ENCODE data around the gene CCDC77.

Gene CCDC77

DNA sequence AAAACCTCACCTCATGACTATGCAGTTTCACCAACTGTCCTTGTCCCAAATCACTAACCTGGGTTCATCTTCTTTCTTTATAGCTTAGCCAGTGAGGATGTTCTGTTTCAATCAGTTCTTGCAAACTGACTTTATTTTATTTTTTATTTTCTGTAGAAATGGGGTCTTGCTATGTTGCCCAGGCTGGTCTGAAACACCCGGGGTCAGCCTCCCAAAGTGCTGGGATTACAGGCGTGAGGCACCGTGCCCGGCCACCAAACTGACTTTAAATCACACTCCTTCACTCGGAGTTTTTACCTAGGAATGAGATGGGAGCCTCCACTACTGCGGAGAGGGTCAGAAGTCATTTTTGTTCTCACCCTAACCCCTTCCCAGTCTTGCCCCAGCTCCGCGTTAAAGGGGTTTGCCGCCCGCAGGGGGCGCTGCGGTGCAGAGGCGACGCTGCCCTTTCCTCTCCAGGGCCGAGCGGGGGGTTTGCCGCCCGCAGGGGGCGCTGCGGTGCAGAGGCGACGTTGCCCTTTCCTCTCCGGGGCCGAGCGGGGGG lies 51.3 kb downstream of the CCDC77 start:
- peak; percentile 35 for DNase-seq (ENCODE audit: low read depth)

DNA sequence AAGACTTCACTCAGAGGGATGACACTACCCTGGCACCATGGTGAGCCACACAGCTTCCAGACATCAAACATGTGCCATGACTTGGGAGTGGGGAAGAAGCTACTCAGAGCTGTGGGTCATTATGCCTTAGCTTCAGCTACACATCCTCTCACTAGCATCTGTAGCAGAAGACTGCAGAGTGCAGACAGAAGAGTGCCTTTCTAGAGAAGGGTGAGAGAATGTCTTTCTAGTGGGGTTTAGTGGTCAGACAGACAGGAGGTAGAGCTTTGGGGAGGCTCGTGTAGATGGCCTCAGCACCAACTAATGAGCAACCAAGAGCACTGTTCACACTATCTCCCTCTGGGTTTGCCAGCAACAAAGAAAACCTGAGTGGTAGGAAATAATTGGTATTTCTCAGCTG lies 53.4 kb downstream of the CCDC77 start:
- DNase-seq (ENCODE audit: low read depth) = no peak

DNA sequence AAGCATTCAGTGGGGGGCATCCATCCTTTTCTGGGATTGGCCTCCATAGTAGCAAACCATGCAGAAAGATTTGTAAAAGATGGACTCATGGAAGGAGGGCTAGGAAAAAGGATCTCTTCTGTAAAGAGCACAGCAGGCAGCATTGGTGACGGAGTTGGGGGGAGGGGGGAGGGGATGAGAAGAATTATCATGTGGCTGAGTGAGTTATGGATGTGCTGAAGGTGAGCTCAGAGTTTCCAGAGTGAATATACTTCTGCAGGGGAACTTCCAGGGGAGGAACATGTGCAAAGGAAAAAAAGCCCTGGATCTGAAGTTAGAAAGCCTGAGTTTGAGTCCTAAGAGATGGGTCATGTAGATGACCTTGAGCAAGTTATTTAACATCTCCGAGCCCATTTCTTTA lies 54.4 kb downstream of the CCDC77 start:
- no peak for DNase-seq (ENCODE audit: low read depth)

DNA sequence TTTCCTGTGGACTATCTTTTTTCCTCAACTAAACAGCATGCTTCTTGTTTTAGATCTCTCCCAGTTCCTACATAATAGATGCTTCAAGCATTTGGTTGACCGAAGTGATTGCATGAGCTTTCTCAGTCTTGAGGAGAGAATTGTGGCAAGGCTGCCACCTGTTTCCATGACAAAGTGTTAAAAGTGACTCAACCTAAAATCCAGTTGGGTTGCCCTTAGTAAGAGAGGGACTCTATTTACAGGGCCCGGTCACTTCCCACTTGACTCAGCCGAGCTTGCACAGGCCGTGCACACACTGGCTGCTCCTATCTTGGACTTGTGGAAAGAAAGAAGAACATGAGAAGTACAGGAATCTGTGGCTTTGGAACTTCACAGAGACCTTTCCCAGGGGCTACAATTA lies 56.2 kb downstream of the CCDC77 start:
- no peak for DNase-seq (ENCODE audit: low read depth)

DNA sequence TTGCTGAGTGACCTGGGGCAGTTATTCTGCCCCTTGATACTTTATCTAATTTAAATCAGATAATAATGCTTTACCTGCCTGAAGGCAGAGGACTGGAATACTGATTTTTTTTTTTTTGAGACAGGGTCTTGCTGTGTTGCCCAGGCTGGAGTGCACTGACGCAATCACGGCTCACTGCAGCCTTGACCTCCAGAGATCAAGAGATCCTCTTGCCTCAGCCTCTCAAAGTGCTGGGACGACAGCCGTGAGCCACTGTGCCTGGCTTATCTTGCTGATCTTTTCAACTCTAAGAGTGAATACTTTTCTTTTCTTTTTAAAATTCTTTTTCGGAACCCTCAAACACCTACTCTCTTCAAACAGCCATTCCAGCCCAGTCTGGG lies 57.6 kb downstream of the CCDC77 start:
- DNase-seq (ENCODE audit: low read depth) = no peak

DNA sequence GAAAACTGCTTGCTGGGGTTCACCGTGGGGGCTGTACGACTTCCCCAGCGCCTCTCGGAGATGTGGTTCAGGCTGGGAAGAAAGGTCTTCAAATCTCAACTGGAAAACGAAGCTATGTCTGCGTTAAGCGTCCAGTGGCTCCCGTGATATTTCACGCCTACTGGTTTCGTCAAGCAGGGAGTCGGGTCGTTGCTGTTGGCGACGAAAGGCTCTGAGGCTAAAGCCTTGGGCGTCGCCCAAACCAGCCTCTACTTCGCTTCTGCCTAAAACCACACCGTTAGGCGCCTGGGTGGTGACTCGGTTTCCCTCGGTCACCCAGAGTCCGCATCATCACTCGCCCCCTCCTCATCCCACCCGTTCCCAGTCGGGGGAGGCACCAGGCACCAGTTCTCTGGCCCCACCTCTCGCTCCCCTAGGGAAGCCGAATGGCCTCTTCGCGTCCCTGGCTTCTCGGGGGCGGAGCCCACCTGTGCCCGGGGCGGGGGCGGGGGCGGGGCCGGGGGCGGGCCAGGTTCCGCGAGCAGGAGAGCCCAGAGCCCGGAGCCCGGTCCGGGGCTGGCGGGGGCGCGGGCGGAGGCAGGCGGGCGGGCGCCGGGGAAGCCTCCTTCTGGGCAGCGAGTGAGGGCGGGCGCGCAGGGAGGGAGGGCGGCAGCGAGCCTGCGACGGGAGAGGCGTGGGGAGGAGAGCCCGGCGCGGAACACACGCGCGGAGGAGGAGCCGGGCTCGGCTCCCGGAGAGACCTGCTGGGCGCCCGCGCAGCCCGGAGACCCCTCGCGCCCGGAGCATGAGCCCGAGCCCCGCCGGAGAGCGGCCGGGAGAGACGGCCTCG lies 58.2 kb downstream of the CCDC77 start, which contains the start of gene B4GALNT3:
Gene B4GALNT3 (plus strand): TSS at position 510 of the 829 bp plus-strand sequence. CDS start 438 bp downstream, outside the sequence.
- no peak for DNase-seq (ENCODE audit: low read depth)

DNA sequence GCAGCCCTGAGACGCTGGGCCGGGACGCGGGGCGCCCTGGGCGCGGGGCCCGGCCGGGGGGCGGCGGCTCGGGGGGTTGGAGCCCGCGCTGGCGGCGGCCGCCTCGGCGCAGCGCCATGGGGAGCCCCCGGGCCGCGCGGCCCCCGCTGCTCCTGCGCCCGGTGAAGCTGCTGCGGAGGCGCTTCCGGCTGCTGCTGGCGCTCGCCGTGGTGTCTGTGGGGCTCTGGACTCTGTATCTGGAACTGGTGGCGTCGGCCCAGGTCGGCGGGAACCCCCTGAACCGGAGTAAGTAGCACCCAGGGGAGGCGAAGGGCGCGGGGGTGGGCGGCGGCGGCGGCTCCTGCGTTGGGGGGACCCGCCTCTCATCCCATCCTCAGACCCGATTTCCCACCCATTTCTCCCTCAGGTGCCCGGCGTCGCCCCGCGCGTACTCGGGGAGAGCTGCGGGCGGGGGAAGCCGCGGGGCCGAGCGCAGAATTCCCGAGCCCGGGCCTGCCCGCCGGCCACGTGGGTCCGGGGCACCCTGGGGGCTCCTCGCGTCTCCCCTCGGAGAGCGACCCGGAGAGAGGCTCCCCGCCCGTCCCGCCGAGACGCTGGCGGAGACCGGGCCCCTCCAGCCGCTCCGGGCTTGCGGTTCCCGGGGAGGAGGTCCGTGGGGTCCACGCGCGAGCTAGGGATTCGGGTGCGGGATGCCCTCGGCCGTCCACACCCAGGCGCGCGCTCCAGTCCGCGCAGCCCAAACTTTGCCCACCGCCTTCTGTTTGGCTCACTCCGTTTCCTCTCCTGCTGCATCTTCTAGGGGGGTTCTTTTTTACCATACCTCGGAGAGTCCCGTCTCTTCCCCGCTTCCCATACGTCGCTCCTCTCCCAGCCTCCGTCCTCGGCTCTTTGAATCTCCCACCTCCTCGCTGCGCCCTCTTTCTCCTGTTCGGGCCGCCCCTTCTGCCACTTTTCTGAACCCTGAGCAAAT lies 59.1 kb downstream of the CCDC77 start:
- DNase-seq (ENCODE audit: low read depth) = no peak

DNA sequence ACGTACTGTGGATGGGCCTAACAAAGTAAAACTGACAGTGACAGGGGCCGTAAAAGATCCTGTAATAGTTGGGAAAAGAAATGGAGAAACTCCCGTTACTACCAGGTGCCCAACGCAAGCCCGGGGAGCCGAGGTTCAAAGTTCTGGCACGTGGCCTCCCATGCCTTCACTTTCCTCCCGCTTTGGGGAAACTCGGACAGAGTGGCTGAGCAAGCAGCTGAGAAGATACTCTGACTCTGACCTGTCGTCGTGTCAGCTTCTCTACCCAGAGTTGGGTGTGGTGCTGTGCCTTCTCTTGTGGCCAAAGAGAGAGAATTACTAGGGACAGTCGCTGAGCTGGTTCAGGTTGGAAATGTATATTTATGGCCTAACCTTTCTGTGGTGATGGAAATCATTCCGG lies 60.0 kb downstream of the CCDC77 start:
- DNase-seq (ENCODE audit: low read depth) = no peak

DNA sequence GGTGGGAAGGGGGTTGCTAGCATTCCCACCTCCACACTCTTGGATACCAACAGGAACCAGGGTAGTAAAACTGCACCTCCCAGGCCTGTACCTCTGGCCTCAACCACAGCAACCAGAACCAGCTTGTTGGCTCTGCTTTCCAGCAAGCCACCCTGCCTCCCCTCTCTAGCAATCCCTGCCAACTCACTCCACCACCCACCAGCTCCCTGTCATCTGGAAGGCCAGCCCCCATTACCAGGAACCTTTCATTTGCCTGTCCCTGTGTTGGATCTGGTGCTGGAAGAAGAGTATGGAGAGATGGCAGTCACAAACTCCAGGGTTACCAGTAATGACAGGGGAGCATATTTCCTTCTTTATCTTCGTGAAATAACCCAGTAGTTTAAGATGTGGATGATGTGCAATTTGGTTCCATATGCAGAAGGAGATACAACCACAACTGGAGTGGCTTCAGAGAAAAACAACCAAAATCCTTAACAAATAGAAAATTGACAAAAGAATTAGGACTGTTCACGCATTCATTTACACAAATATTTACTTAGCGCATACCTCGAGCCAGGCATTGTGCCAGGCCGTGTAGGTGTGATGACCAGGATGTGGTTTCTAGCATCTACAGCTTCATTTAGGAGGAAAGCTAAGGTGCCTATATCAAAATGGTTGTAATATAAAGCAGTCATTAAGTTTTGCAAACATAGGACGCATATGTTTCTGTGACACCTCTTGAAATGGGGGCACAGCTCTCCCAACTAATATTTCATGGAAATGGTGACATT lies 61.7 kb downstream of the CCDC77 start:
- DNase-seq (ENCODE audit: low read depth) = no peak

DNA sequence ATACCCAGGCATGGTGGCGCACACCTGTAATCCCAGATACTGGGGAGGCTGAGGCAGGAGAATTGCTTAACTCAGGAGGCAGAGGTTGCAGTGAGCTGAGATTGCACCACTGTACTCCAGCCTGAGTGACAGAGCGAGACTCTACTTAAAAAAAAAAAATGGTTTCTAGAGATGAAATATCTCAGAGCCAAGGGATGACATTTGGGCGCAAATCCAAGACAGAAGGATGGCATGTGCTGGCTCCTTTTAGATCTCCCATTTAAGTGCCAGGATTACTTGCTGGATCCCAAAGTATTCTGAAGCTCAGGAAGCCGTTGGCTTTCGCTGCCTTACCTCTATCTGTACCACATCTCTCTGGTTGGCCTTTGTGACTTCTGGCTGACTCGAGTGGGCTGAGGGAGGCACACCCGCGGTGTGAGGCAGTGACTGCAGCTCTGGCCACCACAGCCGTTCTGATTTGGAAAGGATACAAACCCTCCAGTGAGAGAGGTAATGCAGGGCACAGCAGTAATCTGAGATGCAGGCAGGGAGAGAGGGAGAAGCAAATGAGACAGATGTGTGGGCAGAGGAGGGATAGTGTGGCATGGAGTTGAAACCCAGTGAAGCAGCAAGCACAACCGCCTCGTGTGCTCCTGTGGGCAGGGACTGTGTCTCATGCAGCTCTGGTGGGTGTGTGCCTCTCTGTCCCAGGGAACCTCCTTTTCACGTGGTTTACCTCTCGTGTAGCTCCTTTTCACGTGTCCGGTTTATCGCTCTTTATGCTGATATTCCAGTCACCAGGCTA lies 63.2 kb downstream of the CCDC77 start:
- DNase-seq (ENCODE audit: low read depth) = no peak

DNA sequence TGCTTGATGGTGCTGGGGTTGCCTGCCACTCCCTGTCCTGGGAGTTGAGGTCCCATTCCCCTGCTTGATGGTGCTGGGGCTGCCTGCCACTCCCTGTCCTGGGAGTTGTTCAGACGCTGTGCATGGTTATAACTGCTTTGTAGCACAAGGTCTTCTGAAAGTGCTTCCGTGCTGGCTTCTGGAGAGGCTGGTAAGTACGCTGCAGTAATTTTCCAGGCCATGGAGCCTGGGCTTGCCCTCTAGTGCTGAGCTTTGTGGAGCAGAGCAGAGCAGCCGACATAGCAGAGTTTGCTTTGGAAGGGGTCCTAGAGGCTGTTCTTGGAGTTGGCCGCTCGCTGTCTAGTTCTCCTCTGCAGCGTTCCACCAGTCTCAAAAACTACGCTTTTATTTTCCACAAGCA lies 64.6 kb downstream of the CCDC77 start:
- no peak for DNase-seq (ENCODE audit: low read depth)

DNA sequence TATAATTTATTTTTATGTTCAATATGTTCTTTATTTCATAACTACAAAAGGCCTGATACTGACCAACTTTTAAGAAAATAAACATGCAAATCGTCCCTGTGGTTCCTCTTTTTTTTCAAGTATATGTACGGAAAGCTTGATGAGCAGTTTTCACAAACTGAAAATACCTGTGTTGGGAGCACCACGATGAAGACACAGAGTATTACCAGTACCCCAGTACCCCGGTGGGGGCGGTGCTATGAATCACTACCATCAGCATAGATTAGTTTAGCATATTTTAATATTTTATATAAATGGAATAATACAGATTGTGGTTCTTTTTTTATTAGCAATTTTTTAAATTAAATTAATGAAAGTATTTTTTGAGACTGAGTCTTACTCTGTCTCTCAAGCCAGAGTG lies 65.3 kb downstream of the CCDC77 start:
- no peak for DNase-seq (ENCODE audit: low read depth)

DNA sequence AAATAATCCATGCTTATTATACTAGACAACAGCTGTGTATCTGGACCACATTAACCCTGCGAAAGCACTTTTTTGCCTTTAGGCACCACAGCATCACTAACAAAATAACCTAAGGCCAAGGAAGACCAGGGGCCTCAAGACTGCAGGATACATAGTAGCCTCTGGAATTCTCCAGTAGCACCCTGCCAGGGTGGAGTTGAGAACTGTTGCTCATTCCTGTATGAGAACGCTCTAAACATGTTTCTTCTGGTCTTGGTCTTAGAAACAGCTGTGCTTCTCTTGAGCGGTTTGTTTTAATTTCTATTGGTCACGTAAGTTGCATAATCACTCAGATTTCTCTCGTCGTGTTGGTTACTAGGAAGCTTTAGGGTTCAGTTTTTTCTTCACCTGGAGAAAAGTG lies 66.1 kb downstream of the CCDC77 start:
- no peak for DNase-seq (ENCODE audit: low read depth)

DNA sequence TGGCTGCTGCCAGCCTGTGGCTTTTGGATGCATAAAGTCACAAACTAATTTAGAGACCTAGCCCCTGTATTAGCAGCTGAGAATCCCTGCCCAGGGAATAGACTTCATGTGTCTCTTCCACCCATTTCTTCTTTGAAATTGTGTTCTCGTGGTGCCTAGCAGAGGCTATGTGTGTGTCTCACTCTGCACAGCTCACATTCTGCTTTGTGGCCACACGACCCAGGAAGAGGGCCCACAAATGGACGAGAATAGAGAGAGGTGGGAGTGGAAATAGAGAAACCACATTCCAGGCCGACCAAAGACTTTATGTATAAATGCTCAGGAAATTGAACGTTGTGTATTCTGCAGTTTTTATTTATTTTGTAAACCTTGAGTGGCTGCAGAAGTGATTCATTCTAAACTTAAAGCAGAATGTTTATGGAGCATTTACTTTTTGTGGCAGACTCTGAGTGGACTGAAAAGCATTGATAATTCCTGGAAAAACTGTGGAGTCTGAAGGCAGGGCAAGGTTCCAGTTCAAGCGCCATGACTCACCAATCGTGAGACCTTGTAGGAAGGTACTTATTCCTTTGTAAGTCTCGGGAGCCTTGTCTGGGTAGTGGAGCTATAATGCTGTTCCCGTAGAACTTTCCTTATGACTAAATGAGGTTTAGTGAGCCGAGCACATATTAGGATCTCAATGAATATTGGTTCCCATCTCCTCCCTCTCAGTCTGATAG lies 67.4 kb downstream of the CCDC77 start:
- no peak for DNase-seq (ENCODE audit: low read depth)

DNA sequence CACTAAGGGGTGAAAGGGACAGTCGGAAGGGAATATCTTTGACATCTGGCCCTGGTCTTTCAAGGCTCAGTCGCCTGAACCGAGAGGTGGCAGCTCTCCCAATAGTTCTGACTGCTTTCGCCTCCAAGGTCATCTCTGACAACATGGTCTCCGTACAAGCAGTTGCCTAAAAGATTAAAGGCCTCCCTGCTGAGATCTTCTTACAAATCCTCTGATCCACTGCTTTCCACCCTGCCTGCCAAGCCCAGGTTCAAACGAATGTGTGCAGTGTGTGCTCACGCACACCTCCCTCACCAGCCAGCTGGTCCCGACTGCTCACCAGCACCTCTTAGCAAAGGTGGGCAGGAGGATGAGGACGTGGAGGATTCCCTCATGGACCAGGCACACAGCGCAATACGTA lies 68.7 kb downstream of the CCDC77 start:
- DNase-seq (ENCODE audit: low read depth) = no peak

DNA sequence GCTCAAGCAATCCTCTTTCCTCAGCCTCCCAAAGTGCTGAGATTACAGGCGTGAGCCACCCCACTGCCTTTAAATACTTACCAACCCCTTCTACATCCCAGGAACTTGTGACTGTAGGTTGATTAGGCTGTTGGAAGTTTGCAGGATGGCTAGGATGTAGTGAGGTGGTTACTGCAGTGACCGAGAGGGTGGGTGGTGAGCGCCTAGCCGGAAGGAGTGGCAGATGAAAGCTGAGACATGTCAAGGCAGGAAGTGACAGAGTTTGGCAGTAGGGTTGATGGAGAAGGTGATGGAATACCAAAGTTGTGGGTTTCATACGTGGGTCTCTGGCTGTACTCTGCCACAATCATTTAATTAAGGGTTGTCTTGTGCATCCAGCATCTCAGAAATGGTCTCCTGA lies 71.8 kb downstream of the CCDC77 start:
- DNase-seq (ENCODE audit: low read depth) = no peak

DNA sequence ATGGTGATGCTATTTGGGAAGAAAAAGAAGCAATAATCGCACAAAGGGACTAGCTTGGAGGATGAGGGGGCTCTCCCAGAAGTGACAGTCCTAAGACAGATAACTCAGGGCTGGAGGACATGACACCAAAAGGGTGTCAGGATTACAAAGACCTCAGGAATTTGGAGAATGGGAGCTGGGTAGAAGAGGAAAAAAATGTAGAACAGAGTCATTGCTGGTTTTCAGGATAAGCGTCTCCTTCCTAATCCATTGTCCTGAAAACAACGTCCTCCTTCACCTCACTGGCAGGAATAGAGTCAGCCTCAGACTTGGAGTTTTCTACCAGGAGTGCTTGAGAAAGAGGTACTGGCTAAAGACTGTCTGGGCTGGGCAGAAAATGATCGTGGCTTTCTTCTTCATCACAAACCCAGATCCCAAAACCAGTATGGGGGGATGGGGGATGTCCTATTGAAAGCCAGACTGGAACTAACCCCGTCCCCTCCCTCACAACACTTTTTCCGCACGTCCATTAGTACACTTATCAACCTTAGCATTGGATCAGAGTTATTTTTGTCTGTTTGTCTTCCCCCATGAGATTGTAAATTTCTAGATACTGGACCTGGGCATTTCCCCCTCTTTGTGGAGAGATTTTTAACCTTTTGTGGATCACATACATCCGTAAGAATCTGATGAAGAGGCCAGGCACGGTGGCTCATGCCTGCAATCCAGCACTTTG lies 72.6 kb downstream of the CCDC77 start:
- DNase-seq (ENCODE audit: low read depth) = no peak

DNA sequence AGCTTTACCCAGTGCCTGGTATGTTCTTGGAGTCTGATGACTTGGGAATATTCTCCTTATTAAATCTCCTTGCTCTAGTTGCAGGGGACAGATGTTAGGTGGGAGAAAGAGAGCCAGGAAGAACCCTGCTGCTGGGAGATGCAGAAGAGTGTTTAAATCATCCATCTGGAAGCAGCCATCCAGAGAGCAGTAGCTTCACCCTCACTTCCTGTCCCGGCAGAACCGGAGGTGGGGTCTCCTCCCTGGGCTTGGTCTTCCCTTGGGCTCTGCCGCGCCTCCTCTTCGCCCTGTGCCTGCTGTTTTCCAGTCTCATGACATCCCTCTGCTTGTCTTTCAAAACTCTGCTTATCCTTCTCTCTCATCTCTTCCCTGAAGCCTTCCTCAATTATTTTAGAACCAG lies 73.8 kb downstream of the CCDC77 start:
- no peak for DNase-seq (ENCODE audit: low read depth)

DNA sequence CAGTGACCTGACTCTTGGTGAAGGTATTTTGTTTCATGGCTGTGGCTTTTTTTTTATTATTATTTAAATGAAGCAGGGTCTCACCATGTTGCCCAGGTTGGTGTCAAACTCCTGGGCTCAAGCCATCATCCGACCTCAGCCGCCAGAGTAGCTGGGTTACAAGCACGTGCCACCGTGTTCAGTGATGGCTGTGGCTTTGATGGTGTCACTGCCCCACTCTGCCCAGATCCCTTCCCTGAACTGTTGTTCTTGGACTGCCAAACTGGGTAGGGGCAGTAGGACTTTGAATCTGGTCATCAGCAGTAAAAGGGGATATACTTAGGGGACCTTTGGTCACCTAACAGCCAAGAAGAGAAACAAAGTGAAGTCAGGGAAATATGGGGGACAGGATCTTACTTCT lies 77.7 kb downstream of the CCDC77 start:
- DNase-seq (ENCODE audit: low read depth) = no peak

Measured in stimulated activated CD8-positive, alpha-beta memory T cell treated with anti-CD3 and anti-CD28 coated beads, Interleukin-15, amount 100 ng/mL, for 24 hours (primary cell).